Measurements from ENCODE around the gene PGAP1. TPM values are rescaled to one million over a fixed set of nuclear protein-coding genes. Genes with fewer than 3 reads are reported as not detected.
A peak's percentile ranks its signal among the peaks of the same experiment; 100 is the strongest.

Gene PGAP1
- total and polyA plus RNA-seq, 9 of the 15 experiments (the other 6 are each of a cell fraction or from before 2014, with no cell fraction given), result 0.08 to 0.73 (median 0.52) TPM

DNA sequence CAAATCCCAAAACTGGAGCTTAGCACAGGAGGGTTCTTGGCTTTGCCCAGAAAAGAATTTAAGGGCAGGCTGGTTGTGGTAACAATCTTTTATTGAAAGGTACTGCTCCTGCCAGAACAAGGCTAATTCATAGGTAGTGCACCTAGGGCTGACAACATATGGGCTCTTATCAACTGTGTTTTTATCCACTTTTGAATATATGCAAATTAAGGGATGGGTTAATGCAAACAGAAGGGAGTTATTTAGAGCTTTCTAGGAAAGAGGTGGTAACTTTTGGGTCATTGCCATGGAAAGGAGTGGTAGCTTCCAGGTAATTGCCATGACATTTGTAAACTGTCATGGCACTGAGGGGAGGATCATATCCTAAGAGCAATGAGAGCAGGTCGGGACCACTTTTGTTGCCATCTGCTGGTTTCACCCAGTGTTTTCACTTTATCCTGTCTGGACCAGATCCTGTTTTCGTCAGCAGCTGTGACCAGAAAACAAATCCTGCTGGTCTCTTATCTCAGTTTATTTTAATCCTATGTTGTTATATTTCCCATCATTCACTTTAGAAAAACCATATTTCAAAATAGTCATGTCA lies 118.3 kb downstream of the PGAP1 start:
- no peak overlapping the region for H3K4me2 ChIP-seq (ENCODE audit: insufficient read depth, low read length)
- CTCF ChIA-PET (ENCODE audit: low intra/inter-chr PET ratio), result no interaction called here
- peak in 1 of 4 experiments; percentile 11 for DNase-seq (ENCODE audit: extremely low read depth in 1 of 4, low spot score in 3 of 4)
- intact Hi-C loops (cut with micrococcal nuclease), result no loop called here
- H3K36me3 ChIP-seq (ENCODE audit: control insufficient read depth, insufficient read depth, low read length), result no peaks in the 10 kb centered on the region
- no peak overlapping the region for H3K27ac ChIP-seq (ENCODE audit: extremely low read depth, low read depth, low read length)
- H4K20me1 ChIP-seq (replicated peaks; ENCODE audit: control insufficient read depth, insufficient read depth, low read length), result no peaks in the 10 kb centered on the region
- no peaks in the 10 kb centered on the region for H3K9me1 ChIP-seq (ENCODE audit: control insufficient read depth, insufficient read depth, low read length)
- TF ChIP-seq NELFE (IDR thresholded peaks at IDR 0.05; ENCODE audit: insufficient read depth, insufficient read length) (no peak), ZFP30 (CRISPR knock-in tag; IDR thresholded peaks at IDR 0.05; ENCODE audit: borderline replicate concordance) (no peak), BRCA1 (IDR thresholded peaks at IDR 0.05) (no peak), BRCA1 (CRISPR knock-in tag; IDR thresholded peaks at IDR 0.05) (no peak)
- TF ChIP-seq, protein P1, sequence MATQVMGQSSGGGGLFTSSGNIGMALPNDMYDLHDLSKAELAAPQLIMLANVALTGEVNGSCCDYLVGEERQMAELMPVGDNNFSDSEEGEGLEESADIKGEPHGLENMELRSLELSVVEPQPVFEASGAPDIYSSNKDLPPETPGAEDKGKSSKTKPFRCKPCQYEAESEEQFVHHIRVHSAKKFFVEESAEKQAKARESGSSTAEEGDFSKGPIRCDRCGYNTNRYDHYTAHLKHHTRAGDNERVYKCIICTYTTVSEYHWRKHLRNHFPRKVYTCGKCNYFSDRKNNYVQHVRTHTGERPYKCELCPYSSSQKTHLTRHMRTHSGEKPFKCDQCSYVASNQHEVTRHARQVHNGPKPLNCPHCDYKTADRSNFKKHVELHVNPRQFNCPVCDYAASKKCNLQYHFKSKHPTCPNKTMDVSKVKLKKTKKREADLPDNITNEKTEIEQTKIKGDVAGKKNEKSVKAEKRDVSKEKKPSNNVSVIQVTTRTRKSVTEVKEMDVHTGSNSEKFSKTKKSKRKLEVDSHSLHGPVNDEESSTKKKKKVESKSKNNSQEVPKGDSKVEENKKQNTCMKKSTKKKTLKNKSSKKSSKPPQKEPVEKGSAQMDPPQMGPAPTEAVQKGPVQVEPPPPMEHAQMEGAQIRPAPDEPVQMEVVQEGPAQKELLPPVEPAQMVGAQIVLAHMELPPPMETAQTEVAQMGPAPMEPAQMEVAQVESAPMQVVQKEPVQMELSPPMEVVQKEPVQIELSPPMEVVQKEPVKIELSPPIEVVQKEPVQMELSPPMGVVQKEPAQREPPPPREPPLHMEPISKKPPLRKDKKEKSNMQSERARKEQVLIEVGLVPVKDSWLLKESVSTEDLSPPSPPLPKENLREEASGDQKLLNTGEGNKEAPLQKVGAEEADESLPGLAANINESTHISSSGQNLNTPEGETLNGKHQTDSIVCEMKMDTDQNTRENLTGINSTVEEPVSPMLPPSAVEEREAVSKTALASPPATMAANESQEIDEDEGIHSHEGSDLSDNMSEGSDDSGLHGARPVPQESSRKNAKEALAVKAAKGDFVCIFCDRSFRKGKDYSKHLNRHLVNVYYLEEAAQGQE (IDR thresholded peaks at IDR 0.05; ENCODE audit: borderline replicate concordance), result peak; percentile 23; the same call in 1 of the 2 replicates
- TF ChIP-seq, protein P1 (CRISPR knock-in tag; IDR thresholded peaks at IDR 0.05; ENCODE audit: low read depth), result no peak
- TF ChIP-seq, protein P2, sequence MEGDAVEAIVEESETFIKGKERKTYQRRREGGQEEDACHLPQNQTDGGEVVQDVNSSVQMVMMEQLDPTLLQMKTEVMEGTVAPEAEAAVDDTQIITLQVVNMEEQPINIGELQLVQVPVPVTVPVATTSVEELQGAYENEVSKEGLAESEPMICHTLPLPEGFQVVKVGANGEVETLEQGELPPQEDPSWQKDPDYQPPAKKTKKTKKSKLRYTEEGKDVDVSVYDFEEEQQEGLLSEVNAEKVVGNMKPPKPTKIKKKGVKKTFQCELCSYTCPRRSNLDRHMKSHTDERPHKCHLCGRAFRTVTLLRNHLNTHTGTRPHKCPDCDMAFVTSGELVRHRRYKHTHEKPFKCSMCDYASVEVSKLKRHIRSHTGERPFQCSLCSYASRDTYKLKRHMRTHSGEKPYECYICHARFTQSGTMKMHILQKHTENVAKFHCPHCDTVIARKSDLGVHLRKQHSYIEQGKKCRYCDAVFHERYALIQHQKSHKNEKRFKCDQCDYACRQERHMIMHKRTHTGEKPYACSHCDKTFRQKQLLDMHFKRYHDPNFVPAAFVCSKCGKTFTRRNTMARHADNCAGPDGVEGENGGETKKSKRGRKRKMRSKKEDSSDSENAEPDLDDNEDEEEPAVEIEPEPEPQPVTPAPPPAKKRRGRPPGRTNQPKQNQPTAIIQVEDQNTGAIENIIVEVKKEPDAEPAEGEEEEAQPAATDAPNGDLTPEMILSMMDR (IDR thresholded peaks at IDR 0.05 in 2 of 3, conservative IDR thresholded peaks at IDR 0.05 in 1 of 3; ENCODE audit: insufficient read depth in 2 of 3, low read depth in 1 of 3, low read length in 3 of 3), result peak; percentile 7 to 26 (median 13); a peak in 2 of 6 replicates
- TF ChIP-seq, protein P3, sequence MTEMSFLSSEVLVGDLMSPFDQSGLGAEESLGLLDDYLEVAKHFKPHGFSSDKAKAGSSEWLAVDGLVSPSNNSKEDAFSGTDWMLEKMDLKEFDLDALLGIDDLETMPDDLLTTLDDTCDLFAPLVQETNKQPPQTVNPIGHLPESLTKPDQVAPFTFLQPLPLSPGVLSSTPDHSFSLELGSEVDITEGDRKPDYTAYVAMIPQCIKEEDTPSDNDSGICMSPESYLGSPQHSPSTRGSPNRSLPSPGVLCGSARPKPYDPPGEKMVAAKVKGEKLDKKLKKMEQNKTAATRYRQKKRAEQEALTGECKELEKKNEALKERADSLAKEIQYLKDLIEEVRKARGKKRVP (CRISPR knock-in tag; IDR thresholded peaks at IDR 0.05), result no peak
- H3K27me3 ChIP-seq (ENCODE audit: control insufficient read depth in 2 of 2, insufficient read depth in 2 of 2, low read length in 2 of 2), result no peaks in the 10 kb centered on the region; a peak in 1 of 5 replicates
- in situ Hi-C loops (cut with MboI), result no loop called here
- H3K9ac ChIP-seq (ENCODE audit: insufficient read depth in 1 of 2, low read depth in 2 of 2, low read length in 2 of 2), result no peak overlapping the region
- H3K9me3 ChIP-seq (replicated peaks; ENCODE audit: control insufficient read depth, insufficient read depth, low read depth, low read length), result no peaks in the 10 kb centered on the region
- BruUV-seq (replicated peaks), result no TSS peak
- H3K4me1 ChIP-seq (replicated peaks in 1 of 2; ENCODE audit: control insufficient read depth in 2 of 2, insufficient read depth in 2 of 2, low read length in 2 of 2), result peaks cover 0 to 4% of the 10 kb centered on the region in 2 experiments; a peak in 3 of 5 replicates
- H2AFZ ChIP-seq (ENCODE audit: low read depth, low read length), result no peak overlapping the region
- no peaks in the 10 kb centered on the region for H3K79me2 ChIP-seq (ENCODE audit: control insufficient read depth, insufficient read depth, low read length)
- 8% methylated on average over 2 of the region's 2 CpGs for WGBS (ENCODE audit: insufficient coverage, low coverage, missing lambda C conversion rate)
- POLR2A ChIA-PET, result interaction anchor here (0.8 kb wide), 1 partner anchor 19 kb away, joined by 3 read pairs; no protein-coding TSS in a partner anchor
- peak; percentile 48 for FAIRE-seq
- no peak overlapping the region for H3K4me3 ChIP-seq
- ATAC-seq, result peak; percentile 71
